ENCODE results near the gene TIGD4.

The TIGD4 gene

GRCh38 chr4:152734015-152734698 is 45.4 kb downstream of the TIGD4 start:
- Histone ChIP-seq H3F3A (ENCODE audit: insufficient read depth, low read length) (no peaks in the 10 kb centered on the region), H2AFZ (ENCODE audit: low read length) (no peak overlapping the region), H4K20me1 (ENCODE audit: insufficient read depth, low read length) (no peaks in the 10 kb centered on the region)

GRCh38 chr4:152731997-152732396 is 47.5 kb downstream of the TIGD4 start:
- Histone ChIP-seq H3K4me2 (ENCODE audit: low read length) (no peak overlapping the region), H3K27me3 (ENCODE audit: insufficient read depth, low read length) (no peaks in the 10 kb centered on the region; the same call in 1 of the 2 replicates), H3K9me3 (ENCODE audit: low read length) (no peaks in the 10 kb centered on the region), H3K27ac (ENCODE audit: low read depth, low read length, poor library complexity, severe bottlenecking) (no peak overlapping the region), H3F3A (ENCODE audit: insufficient read depth, low read length) (no peaks in the 10 kb centered on the region), H3K36me3 (ENCODE audit: insufficient read depth, low read length) (no peaks in the 10 kb centered on the region), H2AFZ (ENCODE audit: low read length) (no peak overlapping the region), H3K4me1 (ENCODE audit: insufficient read depth, low read length, severe bottlenecking) (peaks cover 8% of the 10 kb centered on the region), H3K9ac (ENCODE audit: low read length) (no peak overlapping the region), H3K4me3 (ENCODE audit: low read depth, low read length, poor library complexity, severe bottlenecking) (no peak overlapping the region), H4K20me1 (ENCODE audit: insufficient read depth, low read length) (no peaks in the 10 kb centered on the region), H3K9me2 (ENCODE audit: low read depth, low read length) (no peaks in the 10 kb centered on the region), H3K79me2 (ENCODE audit: insufficient read depth, low read length) (no peaks in the 10 kb centered on the region)
- TF ChIP-seq, protein P1, sequence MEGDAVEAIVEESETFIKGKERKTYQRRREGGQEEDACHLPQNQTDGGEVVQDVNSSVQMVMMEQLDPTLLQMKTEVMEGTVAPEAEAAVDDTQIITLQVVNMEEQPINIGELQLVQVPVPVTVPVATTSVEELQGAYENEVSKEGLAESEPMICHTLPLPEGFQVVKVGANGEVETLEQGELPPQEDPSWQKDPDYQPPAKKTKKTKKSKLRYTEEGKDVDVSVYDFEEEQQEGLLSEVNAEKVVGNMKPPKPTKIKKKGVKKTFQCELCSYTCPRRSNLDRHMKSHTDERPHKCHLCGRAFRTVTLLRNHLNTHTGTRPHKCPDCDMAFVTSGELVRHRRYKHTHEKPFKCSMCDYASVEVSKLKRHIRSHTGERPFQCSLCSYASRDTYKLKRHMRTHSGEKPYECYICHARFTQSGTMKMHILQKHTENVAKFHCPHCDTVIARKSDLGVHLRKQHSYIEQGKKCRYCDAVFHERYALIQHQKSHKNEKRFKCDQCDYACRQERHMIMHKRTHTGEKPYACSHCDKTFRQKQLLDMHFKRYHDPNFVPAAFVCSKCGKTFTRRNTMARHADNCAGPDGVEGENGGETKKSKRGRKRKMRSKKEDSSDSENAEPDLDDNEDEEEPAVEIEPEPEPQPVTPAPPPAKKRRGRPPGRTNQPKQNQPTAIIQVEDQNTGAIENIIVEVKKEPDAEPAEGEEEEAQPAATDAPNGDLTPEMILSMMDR (IDR thresholded peaks at IDR 0.05; ENCODE audit: low read length), result no peak

More at GRCh38 chr4:152734015-152734698, 45.4 kb downstream of the TIGD4 start:
- H3K4me1 ChIP-seq (ENCODE audit: insufficient read depth, low read length, severe bottlenecking), result no peaks in the 10 kb centered on the region
- no peaks in the 10 kb centered on the region for H3K79me2 ChIP-seq (ENCODE audit: insufficient read depth, low read length)
- no peaks in the 10 kb centered on the region for H3K9me3 ChIP-seq (ENCODE audit: low read length)
- no peaks in the 10 kb centered on the region; the same call in 1 of the 2 replicates for H3K27me3 ChIP-seq (ENCODE audit: insufficient read depth, low read length)
- no peak overlapping the region for H3K4me3 ChIP-seq (ENCODE audit: low read depth, low read length, poor library complexity, severe bottlenecking)
- no peaks in the 10 kb centered on the region for H3K9me2 ChIP-seq (ENCODE audit: low read depth, low read length)
- no peaks in the 10 kb centered on the region for H3K36me3 ChIP-seq (ENCODE audit: insufficient read depth, low read length)
- H3K9ac ChIP-seq (ENCODE audit: low read length), result no peak overlapping the region
- H3K4me2 ChIP-seq (ENCODE audit: low read length), result no peak overlapping the region
- no peak overlapping the region for H3K27ac ChIP-seq (ENCODE audit: low read depth, low read length, poor library complexity, severe bottlenecking)
- TF ChIP-seq, protein P1 (IDR thresholded peaks at IDR 0.05; ENCODE audit: low read length), result no peak
- TF ChIP-seq EZH2 (IDR thresholded peaks at IDR 0.05; ENCODE audit: borderline replicate concordance, low read length), result no peak

- Histone ChIP-seq H3K9ac (ENCODE audit: low read length) (no peak overlapping the region), H3F3A (ENCODE audit: insufficient read depth, low read length) (no peaks in the 10 kb centered on the region), H3K4me1 (ENCODE audit: insufficient read depth, low read length, severe bottlenecking) (peaks cover 8% of the 10 kb centered on the region), H3K9me3 (ENCODE audit: low read length) (no peaks in the 10 kb centered on the region), H3K27me3 (ENCODE audit: insufficient read depth, low read length) (no peaks in the 10 kb centered on the region), H4K20me1 (ENCODE audit: insufficient read depth, low read length) (no peaks in the 10 kb centered on the region), H3K4me2 (ENCODE audit: low read length) (no peak overlapping the region), H2AFZ (ENCODE audit: low read length) (no peak overlapping the region), H3K27ac (ENCODE audit: low read depth, low read length, poor library complexity, severe bottlenecking) (no peak overlapping the region), H3K4me3 (ENCODE audit: low read depth, low read length, poor library complexity, severe bottlenecking) (no peak overlapping the region), H3K79me2 (ENCODE audit: insufficient read depth, low read length) (no peaks in the 10 kb centered on the region), H3K9me2 (ENCODE audit: low read depth, low read length) (no peaks in the 10 kb centered on the region), H3K36me3 (ENCODE audit: insufficient read depth, low read length) (no peaks in the 10 kb centered on the region; the same call in 1 of the 2 replicates)
- TF ChIP-seq, protein P1 (IDR thresholded peaks at IDR 0.05; ENCODE audit: low read length), result no peak
- no peak for TF ChIP-seq EZH2 (IDR thresholded peaks at IDR 0.05; ENCODE audit: borderline replicate concordance, low read length)
Observed at GRCh38 chr4:152729466-152729865, 50.1 kb downstream of the TIGD4 start.
